ENCODE data around the gene ANKRD55.
"Not testable (repeated sequence)": the region's sequence is repeated elsewhere in the genome, so short reads cannot be mapped to it uniquely, and the experiment has no call there.

ANKRD55 gene

GRCh38 chr5:56175021-56175420 lies 58.1 kb downstream of the ANKRD55 start:
- in situ Hi-C loops (cut with HindIII; ENCODE audit: low sequenced_read_pairs) = no loop called here

DNA sequence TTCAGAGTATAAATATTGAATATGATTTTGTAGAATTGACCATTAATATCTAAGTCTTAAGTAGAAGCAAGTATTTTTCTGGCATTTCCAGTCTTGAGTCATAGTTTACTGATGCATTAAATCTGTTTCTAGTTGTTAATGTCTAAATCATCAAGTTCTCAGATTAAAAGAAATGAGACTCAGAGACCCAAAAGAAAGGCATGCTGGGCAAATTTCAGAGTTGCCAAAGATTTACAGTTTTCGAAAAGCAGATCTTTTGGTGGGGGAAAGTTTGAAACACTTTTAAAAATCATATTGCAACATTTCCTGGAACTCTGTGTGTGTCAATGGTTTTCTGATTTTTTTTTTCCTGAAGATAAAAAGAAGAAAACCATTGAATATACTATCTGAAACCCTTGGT lies 60.9 kb downstream of the ANKRD55 start:
- in situ Hi-C loops (cut with HindIII; ENCODE audit: low sequenced_read_pairs) = no loop called here

DNA sequence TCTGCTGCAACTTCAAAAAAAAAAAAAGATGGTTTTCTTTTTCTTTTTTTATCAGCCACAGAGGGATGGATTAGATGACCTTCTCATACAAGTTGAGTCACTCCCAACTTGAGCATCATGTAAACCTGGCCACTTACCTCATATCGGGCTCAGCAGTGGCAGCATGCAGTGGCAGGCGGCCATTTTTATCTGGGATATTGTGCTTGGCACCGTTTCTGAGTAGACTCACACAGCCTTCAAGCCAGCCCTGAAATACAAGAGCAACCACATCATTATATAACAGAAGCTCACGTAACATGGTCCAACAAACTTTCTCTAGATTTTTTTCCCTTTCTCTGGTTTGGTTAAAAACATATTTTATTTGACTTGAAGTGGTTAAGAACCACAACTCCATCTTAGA lies 62.6 kb downstream of the ANKRD55 start:
- in situ Hi-C loops (cut with HindIII; ENCODE audit: low sequenced_read_pairs) = no loop called here

GRCh38 chr5:56169949-56170348 lies 63.2 kb downstream of the ANKRD55 start:
- in situ Hi-C loops (cut with HindIII; ENCODE audit: low sequenced_read_pairs) = no loop called here

GRCh38 chr5:56169281-56169680 lies 63.8 kb downstream of the ANKRD55 start:
- in situ Hi-C loops (cut with HindIII; ENCODE audit: low sequenced_read_pairs) = no loop called here

GRCh38 chr5:56168066-56168478 lies 65.1 kb downstream of the ANKRD55 start:
- in situ Hi-C loops (cut with HindIII; ENCODE audit: low sequenced_read_pairs) = no loop called here

DNA sequence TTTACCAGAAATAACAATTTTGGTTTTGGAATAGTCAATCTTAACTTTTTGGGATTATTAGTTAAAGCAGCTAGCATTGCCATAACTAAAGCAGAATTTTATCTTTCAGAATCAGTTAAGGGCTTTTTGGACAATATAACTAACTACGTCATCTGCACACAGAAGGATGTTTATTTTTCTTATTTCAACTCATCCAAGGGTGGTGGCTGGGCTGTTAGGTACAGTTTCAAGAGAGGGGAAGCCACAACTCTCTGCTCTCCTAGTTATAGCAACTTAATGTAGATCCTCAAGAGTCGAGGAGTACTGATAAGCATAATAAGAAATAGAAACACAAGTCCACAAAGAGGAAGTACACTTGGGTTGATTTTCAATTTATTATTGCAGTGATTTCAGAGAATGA lies 65.6 kb downstream of the ANKRD55 start:
- in situ Hi-C loops (cut with HindIII; ENCODE audit: low sequenced_read_pairs) = no loop called here

DNA sequence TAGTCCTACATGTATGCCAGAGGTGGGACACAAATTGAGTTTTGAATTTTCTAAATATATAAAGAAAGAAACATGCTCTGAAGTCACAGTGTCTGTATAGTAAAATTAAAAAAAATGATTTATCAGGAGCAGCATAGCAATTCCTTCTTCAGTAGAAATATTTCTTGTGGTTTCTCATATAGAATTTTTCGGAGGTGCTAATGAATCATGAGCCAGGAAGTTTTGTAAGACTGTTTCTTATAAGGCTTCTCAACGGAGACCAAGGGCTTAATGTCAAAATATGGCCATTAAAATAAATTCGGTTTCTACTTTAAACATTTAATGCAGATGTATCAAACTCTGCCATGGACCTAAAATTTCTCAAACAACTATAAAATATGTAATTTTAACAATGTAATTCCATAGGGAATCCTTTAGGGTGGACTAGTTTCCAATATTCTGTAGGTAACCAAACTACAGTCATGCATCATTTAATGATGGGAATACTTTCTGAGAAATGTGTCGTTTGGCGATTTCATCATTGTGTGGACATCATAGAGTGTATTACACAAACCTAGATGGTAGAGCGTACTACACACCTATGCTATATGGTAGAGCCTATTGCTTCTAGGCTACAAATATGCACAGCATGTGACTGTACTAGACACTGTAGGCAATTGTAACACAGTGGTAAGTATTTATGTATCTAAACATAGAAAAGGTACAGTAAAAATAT lies 66.3 kb downstream of the ANKRD55 start:
- in situ Hi-C loops (cut with HindIII; ENCODE audit: low sequenced_read_pairs) = no loop called here

- in situ Hi-C loops (cut with HindIII; ENCODE audit: low sequenced_read_pairs) = no loop called here
Measured at GRCh38 chr5:56164376-56164775, 68.8 kb downstream of the ANKRD55 start.

DNA sequence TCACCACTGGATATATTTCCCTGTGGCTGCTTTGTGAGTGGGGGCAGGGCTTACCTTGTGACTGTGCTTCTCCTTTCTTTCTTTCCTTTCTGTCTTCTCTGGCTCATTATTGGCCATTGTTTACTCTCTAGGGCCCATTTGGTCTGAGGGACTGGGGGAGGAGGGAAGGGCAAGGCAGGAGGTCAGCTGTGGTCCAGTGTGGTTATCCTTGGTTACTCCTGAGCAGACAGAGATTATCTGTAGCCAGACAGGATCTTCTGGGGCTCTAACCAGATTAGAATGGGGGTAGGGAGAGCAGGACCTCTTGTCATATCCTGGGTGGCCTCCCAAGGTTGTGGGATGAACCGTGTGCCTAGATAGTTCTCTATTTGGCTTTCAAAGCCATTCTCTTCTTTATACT lies 71.2 kb downstream of the ANKRD55 start:
- in situ Hi-C loops (cut with HindIII; ENCODE audit: low sequenced_read_pairs) = no loop called here

- in situ Hi-C loops (cut with HindIII; ENCODE audit: low sequenced_read_pairs) = no loop called here
Measured at GRCh38 chr5:56161439-56161823, 71.7 kb downstream of the ANKRD55 start.

DNA sequence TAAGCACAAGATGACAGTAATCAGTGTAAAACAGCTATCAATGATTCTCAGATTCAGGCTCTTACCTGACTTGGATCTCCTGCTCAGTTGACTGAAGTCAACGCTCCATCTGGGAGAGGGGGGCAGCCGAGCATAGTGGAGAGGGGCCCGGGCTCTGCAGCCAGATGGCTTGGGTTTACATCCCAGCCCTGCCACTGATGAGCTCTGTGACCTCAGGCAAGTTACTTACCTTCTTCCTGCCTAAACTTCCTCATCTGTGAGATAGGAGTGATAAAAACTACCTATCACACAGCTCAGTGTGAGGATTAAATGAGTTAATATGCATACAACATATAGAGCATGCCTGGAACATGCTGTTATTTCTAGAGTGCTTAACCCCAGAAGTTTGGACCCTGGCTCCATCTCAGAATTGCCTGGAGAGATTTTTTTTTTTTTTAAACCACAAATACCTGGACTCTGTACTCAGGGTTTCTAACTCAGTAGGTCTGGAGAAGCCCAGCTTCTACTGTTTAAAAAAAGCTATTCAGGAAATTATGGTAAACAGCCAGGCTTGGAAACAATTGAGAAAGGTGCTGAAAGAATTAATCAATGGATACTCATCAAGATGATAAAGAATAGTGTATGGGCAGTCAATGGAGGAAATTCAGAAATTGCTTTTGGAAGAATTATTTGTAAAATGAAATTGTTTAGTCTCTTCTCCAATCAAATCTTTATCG lies 72.2 kb downstream of the ANKRD55 start:
- in situ Hi-C loops (cut with HindIII; ENCODE audit: low sequenced_read_pairs) = no loop called here

GRCh38 chr5:56159521-56159947 lies 73.6 kb downstream of the ANKRD55 start:
- in situ Hi-C loops (cut with HindIII; ENCODE audit: low sequenced_read_pairs) = no loop called here

GRCh38 chr5:56158331-56158960 lies 74.7 kb downstream of the ANKRD55 start:
- in situ Hi-C loops (cut with HindIII; ENCODE audit: low sequenced_read_pairs) = no loop called here

DNA sequence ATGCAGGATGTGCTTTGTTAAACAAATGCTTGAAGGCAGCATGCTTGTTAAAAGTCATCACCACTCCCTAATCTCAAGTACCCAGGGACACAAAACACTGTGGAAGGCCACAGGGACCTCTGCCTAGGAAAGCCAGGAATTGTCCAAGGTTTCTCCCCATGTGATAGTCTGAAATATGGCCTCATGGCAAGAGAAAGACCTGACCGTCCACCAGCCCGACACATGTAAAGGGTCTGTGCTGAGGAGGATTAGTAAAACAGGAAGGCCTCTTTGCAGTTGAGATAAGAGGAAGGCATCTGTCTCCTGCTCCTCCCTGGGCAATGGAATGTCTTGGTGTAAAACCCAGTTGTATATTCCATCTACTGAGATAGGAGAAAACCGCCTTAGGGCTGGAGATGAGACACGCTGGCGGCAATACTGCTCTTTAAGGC lies 75.9 kb downstream of the ANKRD55 start:
- in situ Hi-C loops (cut with HindIII; ENCODE audit: low sequenced_read_pairs) = not testable (repeated sequence)

GRCh38 chr5:56156585-56157190 lies 76.4 kb downstream of the ANKRD55 start:
- in situ Hi-C loops (cut with HindIII; ENCODE audit: low sequenced_read_pairs) = not testable (repeated sequence)

DNA sequence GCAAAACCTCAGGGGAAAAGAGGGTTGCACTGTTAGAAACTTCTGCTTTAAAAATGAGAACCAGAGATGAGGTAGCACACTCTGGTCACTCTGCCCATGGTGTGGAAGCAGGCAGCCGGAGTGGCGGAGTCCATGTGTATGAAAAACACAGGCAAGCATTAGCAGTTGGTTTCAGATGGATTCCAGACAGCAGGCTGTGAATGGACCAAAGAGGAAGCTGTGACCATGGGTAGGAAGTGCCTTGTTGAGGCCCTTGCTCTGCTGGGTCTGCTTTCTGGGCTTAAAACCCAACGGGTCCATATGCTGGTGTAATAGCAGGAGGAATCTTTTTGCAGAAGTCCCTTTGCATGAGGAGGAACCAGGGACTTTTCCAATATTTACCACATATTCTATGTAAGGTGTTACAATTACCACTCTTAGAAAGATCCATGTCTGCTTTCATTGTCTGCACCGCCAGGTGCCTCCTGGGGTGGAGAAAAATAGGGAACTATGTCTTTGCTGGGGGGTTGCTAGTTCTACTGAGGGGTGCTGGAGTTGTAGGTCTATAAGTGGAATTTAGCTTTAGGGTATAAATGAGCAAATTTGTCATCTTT lies 77.0 kb downstream of the ANKRD55 start:
- in situ Hi-C loops (cut with HindIII; ENCODE audit: low sequenced_read_pairs) = no loop called here

GRCh38 chr5:56154732-56155484 lies 78.2 kb downstream of the ANKRD55 start:
- in situ Hi-C loops (cut with HindIII; ENCODE audit: low sequenced_read_pairs) = no loop called here

DNA sequence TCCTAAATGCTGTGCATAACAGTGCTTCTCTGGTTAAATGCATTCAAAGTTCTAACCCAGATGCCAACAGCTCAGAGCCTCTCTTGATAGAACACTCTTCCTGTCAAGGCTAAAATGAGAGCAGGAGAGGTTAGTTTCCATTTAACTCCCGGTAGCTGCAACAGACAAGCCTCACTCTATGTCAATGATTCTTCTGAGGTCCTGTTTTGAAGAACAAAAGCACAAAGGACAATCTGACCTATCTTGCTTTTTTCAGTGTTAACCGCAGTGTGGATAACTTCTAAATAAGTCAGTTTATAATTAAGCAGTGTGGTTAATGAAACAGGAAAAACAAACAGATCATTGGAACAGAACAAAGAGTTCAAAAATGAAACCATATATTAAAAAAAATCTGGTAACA lies 80.7 kb downstream of the ANKRD55 start:
- in situ Hi-C loops (cut with HindIII; ENCODE audit: low sequenced_read_pairs) = no loop called here

DNA sequence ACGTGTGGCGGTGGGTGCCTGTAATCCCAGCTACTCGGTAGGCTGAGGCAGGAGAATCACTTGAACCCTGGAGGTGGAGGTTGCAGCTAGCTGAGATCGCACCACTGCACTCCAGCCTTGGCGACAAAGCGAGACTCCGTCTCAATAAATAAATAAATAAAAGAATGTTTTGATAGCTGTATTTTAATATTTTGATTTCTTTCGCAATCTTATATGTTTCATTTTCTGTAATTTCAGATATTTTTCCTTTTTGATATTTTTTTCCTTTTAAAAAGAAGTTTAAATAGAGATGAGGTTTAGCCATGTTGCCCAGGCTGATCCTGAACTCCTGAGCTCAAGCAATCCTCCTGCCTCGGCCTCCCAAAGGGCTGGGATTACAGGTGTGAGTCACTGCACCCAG lies 82.4 kb downstream of the ANKRD55 start:
- in situ Hi-C loops (cut with HindIII; ENCODE audit: low sequenced_read_pairs) = not testable (repeated sequence)
